H54 (cell line): ENCODE results near the gene SCAMP1.

Experiments used
- DNase-seq: peaks from one replicate; pipeline ENCODE4 v3.0.0; 2011; ENCODE audit warnings: low spot score, mixed read lengths; ENCODE audit not compliant: insufficient read length
- FAIRE-seq: peaks from 3 replicates; lab custom pipeline; 2011; peaks lifted over from hg19 to GRCh38; lab: Jason Lieb, UNC
- POLR2A ChIP-seq: IDR thresholded peaks from 2 replicates; pipeline ENCODE4 v1.6.1; 2011; ENCODE audit warnings: low read depth, mild to moderate bottlenecking, low read length

SCAMP1 gene

DNA sequence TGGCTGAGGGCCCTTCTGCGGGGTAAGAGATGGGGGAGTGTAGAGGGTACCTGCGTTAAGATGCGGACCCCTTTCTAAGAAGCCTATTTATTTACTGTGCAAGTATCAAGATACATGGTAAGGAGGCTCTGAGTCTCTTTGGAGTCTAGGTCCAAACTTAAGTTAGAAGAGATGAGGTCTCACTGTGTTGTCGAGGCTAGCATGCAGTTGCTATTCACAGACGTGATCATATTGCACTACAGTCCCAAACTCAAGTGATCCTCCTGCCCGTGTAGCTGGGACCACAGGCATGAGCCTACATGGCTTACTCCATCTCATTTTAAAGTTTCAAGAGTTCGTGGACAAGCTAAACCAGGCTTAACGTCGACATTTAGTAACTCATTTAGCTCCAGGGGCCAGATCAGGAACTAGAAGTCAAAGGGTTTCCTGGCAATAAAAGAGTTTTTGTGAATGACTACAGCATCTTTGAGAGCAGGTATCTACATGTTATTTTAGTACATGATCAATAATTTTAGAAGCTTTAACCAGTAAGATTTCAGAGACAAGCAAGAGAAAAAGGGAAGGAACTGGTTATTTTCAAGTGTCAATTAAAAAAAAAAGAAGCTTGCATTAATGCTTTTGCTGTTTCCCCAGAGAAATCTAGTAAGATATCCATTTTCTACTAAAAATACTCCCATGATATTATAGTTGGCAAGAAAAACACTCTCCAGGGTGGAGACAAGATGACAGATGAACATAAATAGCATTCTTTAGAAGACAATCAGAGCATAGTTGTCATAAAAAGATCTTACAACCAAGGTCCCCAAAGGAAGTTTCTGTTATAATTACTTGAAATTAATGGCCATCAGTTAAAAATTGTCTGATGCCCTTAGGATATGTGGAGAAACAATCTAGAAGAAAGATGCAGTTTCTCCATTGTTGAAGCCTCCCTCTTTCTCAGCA lies 141.3 kb downstream of the SCAMP1 start:
- FAIRE-seq: no peak
- DNase-seq: no peak
- TF ChIP-seq POLR2A: no peak

DNA sequence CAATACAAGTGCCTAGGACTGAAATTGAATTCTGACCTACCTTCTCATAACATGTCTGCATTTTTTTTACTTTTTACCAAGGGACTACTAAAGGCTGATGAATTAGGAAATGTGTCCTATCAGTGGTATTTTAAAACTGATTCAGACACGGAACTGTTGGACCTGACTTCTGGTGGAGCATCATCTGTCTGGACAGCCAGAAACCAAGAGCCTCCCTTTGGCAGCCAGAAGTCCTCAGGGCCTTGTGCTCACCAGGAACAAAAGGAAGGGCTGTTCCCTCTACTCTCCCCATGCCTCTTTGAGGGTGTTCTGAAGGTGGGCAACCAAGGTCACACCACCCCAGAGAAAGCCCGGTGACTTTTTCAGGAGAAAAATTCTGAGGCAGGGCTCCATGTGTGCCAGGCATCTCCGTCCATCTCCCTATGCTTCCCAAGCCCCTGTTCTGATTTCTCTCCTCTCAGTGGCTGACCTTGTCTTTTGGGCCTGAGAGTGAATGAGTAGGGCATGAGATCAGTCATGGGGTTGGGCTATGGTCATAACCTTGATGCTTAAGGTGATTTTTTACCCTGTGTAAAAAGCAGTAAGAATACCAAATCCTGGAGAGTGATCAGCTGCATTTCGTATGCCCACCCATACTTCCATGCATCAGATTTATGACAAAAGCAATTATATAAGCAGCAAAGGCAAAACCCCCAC lies 143.7 kb downstream of the SCAMP1 start:
- TF ChIP-seq POLR2A: no peak
- DNase-seq (no peak), FAIRE-seq (no peak)

DNA sequence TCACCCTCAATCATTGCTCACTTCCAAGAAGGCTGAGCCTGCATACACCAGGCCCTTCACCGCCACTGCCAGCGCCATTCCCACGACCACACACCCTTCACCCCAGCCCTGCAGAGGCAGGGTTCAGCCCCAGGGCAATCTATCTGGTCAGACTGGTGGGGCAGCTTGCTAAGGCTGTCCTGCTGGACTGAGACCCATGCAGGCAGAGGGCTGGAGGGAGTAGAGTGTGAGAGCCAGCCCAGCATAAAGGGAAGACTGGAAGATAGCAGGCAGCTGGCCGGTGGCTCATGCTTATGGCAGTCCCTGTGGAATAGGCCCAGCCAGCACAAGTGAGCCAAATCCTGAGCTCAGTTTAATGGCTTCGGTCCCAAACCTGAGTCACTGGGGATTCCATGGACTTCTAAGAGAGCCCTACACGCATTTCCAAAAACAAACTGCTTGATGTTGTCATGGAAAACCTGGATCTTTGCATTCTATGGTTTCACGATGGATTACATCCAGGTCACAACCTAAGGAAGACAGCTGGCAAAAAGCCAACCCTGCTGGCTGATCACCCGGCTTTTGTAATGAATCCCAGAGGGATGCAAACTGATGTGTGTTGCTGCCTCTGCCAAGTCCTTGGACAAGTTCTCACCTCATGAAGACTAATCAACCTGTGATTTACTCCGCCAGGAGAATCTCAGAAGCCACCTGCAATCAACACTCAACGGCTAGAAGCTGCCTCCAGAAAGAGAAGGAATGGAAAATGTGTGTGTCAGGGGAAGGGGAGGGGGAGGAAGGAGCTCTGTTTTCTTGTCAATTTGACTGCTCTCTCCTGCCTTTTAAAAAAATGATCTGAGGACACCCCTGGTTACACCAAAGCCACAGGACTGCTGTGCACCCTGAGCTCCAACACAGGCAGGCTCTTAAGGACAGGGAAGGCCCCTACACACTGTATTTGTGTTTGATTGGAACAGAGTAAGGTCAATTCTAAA lies 144.6 kb downstream of the SCAMP1 start:
- DNase-seq (peak; percentile 91), FAIRE-seq (peak; percentile 70)
- TF ChIP-seq POLR2A: no peak

DNA sequence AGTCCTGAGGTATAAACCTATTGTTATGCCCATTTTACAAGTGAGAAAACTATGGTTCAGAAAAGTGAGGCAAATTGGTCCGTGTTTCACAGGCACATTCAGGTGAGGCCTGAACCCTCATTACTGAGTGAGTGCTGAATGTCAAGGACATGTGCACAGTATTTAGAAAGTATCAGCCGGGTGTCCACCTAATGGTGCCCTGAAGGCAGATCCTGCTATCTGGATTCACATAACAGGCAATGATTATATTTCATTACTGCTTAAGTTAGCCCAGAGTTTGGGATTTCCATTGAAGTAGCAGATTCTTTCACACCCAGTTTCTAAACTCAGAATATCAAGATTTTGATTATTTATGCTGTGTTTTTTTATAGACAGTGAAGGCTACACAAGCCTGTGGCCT lies 145.4 kb downstream of the SCAMP1 start:
- no peak for TF ChIP-seq POLR2A
- no peak for FAIRE-seq
- DNase-seq: no peak

DNA sequence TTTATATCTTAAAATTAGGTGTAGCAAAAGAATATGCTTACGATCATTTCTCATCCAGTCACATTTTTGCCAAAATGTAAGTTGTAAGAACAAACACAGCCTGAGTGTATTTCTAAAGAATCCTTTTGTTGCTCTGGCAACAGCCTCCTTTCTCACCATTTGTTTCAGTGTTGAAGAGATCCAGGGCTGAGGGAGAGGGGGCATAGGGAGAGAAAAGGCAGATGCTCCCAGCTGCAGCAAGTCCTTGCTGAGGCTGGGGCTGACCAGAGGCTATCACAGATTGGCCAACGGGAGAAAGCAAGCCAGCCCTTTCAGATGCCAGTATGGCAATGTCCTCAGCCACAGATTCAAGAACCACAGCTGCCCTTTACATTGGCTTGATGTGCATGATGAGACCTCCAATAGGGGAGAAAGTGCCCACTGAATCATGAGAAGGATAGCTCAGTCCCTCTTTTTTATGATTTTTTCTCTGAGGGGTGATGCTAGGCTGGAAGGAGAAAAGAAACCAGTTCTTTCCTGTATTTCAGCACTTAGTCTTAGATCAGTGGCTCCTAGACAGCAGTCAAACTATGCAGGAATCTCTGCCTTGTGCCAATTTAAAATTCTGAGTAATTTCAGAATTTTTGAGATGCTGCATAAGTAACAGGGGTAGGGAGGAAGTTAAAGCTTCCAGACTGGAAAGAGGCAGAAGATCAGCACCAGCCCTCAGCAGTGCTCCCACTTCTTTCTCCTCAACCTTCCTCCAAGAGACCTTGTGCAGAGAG lies 146.0 kb downstream of the SCAMP1 start:
- FAIRE-seq (no peak), DNase-seq (no peak)
- no peak for TF ChIP-seq POLR2A

DNA sequence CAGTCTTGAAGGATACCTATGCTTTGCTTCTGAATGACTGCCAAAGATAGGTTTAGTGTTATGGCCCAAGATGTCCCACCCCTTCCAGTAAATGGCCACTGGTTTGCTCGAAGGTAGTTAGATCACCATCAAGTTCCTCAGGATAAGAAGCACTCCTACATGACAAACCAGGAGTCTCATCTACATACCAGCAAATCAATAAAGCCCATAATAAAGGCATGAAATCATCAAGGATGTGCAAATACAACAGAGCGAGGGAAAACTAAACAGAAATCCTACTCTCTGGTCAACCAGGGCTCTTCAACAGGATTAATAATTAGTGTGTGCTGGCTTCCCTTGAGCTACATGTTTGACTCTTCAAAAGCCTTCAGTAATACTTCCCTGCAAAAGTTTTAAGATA lies 147.1 kb downstream of the SCAMP1 start:
- FAIRE-seq (no peak), DNase-seq (no peak)
- no peak for TF ChIP-seq POLR2A

DNA sequence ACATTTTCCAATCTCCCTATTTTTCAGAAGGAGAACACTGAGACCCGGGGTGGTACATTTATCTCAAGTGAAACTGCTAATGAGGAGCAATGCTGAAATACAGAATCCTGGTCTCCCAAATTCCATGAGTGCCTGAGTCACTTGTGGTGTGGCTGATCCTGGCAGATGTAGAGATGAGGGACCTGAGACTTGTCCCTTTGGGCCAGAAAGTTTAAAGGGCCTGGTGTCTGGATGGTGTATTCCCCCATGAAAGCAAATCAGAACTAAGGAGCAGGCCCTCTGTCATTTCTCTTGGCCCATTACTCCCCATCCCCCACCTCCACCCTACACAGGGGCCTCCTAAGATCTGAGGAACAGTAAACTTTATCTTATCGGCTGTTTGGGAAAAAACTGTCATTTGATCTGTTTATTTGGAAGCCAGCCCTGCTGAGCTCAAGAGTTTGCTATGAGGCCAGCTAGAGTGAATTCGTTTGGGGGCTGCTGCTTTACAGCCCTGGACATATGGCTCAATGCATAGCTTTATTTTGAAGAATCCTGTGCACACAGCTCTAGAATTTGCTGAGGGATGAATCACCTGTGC lies 147.9 kb downstream of the SCAMP1 start:
- DNase-seq: no peak
- no peak for TF ChIP-seq POLR2A
- no peak for FAIRE-seq

DNA sequence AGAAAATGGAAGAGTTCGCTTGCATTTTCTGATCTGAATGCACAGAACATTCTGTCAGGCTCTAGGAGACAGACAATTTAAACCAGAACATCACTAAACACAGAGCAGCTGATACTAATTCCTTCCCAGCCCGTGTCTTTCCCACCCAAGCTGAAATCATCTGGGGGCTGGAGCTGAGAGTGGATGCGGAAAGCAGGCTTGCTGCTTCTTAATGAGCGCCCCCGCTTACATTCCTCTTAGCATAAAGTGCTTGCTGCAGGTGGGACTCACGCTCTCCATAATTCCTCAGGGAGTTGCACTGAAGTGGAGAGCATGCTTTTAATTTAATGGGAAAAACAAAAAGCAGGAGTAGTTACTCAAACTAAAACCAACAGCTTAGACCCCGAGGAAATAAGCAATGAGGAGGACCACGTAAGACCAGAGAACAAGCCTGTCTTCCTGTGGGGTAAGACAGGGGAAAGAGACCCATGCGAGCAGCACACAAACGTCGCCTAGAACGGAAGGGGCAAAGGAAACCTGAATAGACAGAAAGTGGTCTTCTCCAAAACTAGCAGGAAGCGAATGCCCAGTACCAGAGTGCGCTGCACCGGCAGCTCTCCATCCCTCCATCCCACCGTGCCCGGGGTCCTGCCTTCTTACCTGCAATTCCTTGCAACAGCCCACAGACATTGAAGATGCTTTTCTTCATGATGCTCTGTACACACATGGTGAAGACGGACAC lies 148.9 kb downstream of the SCAMP1 start:
- DNase-seq: no peak
- no peak for FAIRE-seq
- no peak for TF ChIP-seq POLR2A

DNA sequence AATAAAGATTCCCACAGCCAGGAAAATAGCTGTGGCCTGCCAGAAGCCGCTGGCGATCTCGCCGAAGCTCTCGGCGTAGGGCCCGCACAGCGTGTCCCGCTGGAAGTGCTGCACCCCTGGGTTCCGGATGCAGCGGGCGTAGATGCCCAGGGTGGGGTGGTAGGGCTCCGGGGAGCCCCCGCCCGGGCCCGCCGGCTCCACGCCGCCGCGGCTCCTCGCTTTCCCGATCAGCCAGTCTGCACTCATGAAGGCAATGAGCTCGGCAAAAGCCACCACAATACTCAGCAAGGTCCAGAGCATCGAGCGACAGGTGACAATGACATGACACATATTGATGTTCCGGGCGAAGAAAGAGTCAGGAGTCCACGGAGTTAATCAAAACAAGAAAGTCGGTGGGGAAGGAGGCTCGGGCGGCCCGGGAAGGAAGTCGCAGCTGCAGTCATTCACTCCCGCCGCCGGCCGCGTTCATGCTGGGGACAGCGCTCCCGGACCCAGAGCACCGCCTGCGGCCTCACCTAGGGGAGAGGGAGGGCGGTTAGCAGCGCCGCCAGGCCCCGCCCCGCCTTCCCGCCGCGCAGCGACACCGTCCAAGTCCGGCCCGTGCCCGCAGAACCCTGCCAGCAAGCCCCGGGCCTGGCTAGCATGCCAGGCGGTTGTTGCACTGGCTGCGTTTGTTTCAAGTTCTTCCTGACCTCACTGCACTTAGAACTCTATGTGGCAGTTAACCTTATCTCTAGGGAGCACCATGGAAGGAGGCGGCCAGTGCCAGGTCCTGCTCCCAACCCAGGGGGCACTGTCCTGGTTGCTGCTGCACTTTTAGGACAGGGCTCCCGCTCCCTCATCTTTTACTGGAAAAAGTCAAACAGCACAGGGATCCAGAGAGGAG lies 149.7 kb downstream of the SCAMP1 start:
- DNase-seq (no peak), FAIRE-seq (no peak)

DNA sequence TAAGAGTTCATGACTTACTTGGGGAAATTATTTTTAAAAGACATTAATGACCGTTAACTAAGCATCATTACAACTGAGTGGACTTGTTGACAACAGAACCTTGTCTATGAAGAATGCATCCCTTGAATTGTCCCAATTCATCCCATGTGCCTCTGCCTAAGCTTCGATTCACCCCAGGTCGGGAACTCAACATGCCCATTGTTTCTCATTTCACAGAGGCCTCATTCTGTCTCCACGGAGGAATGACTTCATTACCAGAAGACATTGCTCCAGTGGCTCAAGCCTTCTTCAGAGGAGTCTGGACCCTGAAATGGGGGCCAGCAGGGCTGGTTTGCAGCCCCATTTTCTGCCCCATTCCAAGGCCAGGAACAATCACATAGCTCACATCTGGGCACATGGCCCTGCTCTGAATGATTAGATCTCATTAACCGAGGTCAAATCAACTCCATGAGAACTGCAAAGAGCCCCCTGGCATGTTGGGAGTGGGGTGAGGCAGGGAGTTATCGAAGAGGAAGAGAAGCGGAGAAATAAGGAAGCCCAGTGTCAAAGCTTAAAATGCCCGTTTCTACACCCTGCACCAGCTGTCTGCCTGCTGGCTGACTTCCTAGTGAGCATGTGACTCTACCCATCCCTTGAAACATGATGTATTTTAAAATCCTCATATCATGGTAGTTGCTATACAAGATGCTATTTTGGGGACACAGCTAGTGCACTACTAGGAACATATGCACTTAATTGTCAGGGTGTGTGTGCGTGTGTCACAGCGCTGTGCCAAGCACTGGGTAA lies 150.9 kb downstream of the SCAMP1 start:
- no peak for FAIRE-seq
- TF ChIP-seq POLR2A: no peak

More for the DNA sequence above, 149.7 kb downstream of the SCAMP1 start:
- TF ChIP-seq POLR2A: no peak

More for the DNA sequence above, 150.9 kb downstream of the SCAMP1 start:
- DNase-seq: no peak
